HepG2 (cell line): Measurements from ENCODE around the gene ARFGEF3. TPM values are rescaled to one million over a fixed set of nuclear protein-coding genes. Genes with fewer than 3 reads are reported as not detected.
A peak's percentile ranks its signal among the peaks of the same experiment; 100 is the strongest.

Experiments used
- CBX2 ChIP-seq, 2 experiments: fragments of 200-600 bp in 1 of 2; sonication (generic); formaldehyde crosslinking in 1 of 2; IDR thresholded peaks; 2 replicates each; pipeline versions ENCODE4 v1.7.0 to v1.8.1; 2018 to 2022; ENCODE audit warnings: low read depth in 2 of 2, low read length in 1 of 2, mild to moderate bottlenecking in 1 of 2, missing genetic modification reagents in 1 of 2
- CHD2 ChIP-seq: IDR thresholded peaks from 2 replicates; pipeline ENCODE4 v1.6.1; 2011; ENCODE audit warnings: low read depth, low read length, improper control_type of control experiment
- EED ChIP-seq: sonication (generic); formaldehyde crosslinking; IDR thresholded peaks from 2 replicates; pipeline ENCODE4 v1.5.0; 2020; ENCODE audit warnings: mild to moderate bottlenecking, missing genetic modification reagents
- FOSL1 ChIP-seq: sonication (generic); formaldehyde crosslinking; IDR thresholded peaks from 2 replicates; pipeline ENCODE4 v1.9.0; 2021; ENCODE audit warnings: missing genetic modification reagents, borderline replicate concordance
- MAF1 ChIP-seq: sonication (generic); formaldehyde crosslinking; IDR thresholded peaks from 2 replicates; pipeline ENCODE4 v1.5.0; 2020; ENCODE audit warnings: missing genetic modification reagents, borderline replicate concordance
- MED1 ChIP-seq: sonication (generic); formaldehyde crosslinking; IDR thresholded peaks from 2 replicates; pipeline ENCODE4 v1.4.0; 2020; ENCODE audit warnings: missing genetic modification reagents
- NFIB ChIP-seq: sonication (generic); formaldehyde crosslinking; IDR thresholded peaks from 2 replicates; pipeline ENCODE4 v1.9.0; 2021; ENCODE audit warnings: missing genetic modification reagents, mild to moderate bottlenecking, borderline replicate concordance
- RFXAP ChIP-seq: sonication (generic); formaldehyde crosslinking; IDR thresholded peaks from 2 replicates; pipeline ENCODE4 v1.4.0; 2020; ENCODE audit warnings: missing genetic modification reagents, borderline replicate concordance
- XRCC5 ChIP-seq: fragments of 200-400 bp; formaldehyde crosslinking; optimal IDR thresholded peaks from 2 replicates; pipeline ENCODE3; 2017; ENCODE audit warnings: mild to moderate bottlenecking, low read length
- ZFP62 ChIP-seq: sonication (generic); formaldehyde crosslinking; IDR thresholded peaks from 2 replicates; pipeline ENCODE4 v1.4.0; 2020; ENCODE audit warnings: missing genetic modification reagents
- ZNF180 ChIP-seq: sonication (generic); formaldehyde crosslinking; IDR thresholded peaks from 2 replicates; pipeline ENCODE4 v1.4.0; 2020; ENCODE audit warnings: low read depth, missing genetic modification reagents, borderline replicate concordance
- ZNF710 ChIP-seq: sonication (generic); formaldehyde crosslinking; IDR thresholded peaks from 2 replicates; pipeline ENCODE4 v1.5.0; 2020; ENCODE audit warnings: mild to moderate bottlenecking, missing genetic modification reagents, borderline replicate concordance
- ZNF713 ChIP-seq: sonication (generic); formaldehyde crosslinking; IDR thresholded peaks from 2 replicates; pipeline ENCODE4 v1.4.0; 2020; ENCODE audit warnings: mild to moderate bottlenecking, missing genetic modification reagents
- ZSCAN30 ChIP-seq: sonication (generic); formaldehyde crosslinking; IDR thresholded peaks from 2 replicates; pipeline ENCODE4 v1.5.0; 2020; ENCODE audit warnings: mild to moderate bottlenecking, missing genetic modification reagents
- polyA plus RNA-seq, 8 experiments: library from polyadenylated mRNA; depleted of rRNA in 3 of 8; stranded (reverse) in 7 of 8; unstranded in 1 of 8; fragments of >200 nt; fragmentation: Illumina TruSeq in 4 of 8; extraction: Trizol in 4 of 8; gene quantifications; 2 replicates each; pipeline versions ENCODE4 v1.2.1 to v1.2.3, GENCODE V29; 2011 to 2016; ENCODE audit warnings: low read depth in 4 of 8, missing spikeins in 1 of 8, mixed read lengths in 1 of 8; ENCODE audit not compliant: insufficient read depth in 1 of 8
- total RNA-seq, 5 experiments: library from RNA; depleted of rRNA; stranded (reverse); fragments of >200 nt; fragmentation: Illumina TruSeq; extraction: Trizol; gene quantifications; 2 replicates each; pipeline ENCODE4 v1.2.3, GENCODE V29; 2016; ENCODE audit warnings: low read depth in 1 of 5
- TF ChIP-seq, protein P1 (sequence below): IDR thresholded peaks from 2 replicates; pipeline ENCODE4 v1.6.1; 2016; ENCODE audit warnings: missing compliant biosample characterization, missing genetic modification reagents, borderline replicate concordance
- TF ChIP-seq, protein P2 (sequence below): IDR thresholded peaks from 2 replicates; pipeline ENCODE4 v1.6.1; 2016; ENCODE audit warnings: mild to moderate bottlenecking, missing biosample characterization, missing genetic modification reagents
- TF ChIP-seq, protein P3 (sequence below): sonication (generic); formaldehyde crosslinking; IDR thresholded peaks from 2 replicates; pipeline ENCODE4 v1.4.0; 2020; ENCODE audit warnings: missing genetic modification reagents
- TF ChIP-seq, protein P4 (sequence below): sonication (generic); formaldehyde crosslinking; IDR thresholded peaks from 2 replicates; pipeline ENCODE4 v1.8.0; 2022; ENCODE audit warnings: missing genetic modification reagents, mild to moderate bottlenecking, borderline replicate concordance

ARFGEF3 gene
- total and polyA plus RNA-seq, 2 of the 13 experiments (the other 11 are each of a cell fraction or from before 2014, with no cell fraction given): 0.60 to 2.6 TPM

GRCh38 chr6:138115877-138116660, 45.7 kb upstream of the ARFGEF3 start (continued):
- TF ChIP-seq ZNF713 (no peak), ZFP62 (CRISPR knock-in tag) (no peak), MED1 (CRISPR knock-in tag) (0 out of 2 replicates have a peak, but pooled peaks have one; percentile 10), XRCC5 (no peak), CBX2 (IDR thresholded peaks at IDR 0.05; ENCODE audit: low read depth, low read length) (no peak), CBX2 (CRISPR knock-in tag; IDR thresholded peaks at IDR 0.05; ENCODE audit: low read depth) (0 out of 2 replicates have a peak, but pooled peaks have one; percentile 33), ZSCAN30 (CRISPR knock-in tag) (no peak), MAF1 (CRISPR knock-in tag) (no peak), NFIB (CRISPR knock-in tag) (no peak), ZNF180 (CRISPR knock-in tag) (no peak), EED (no peak), RFXAP (no peak), FOSL1 (CRISPR knock-in tag) (no peak), CHD2 (no peak), ZNF710 (CRISPR knock-in tag) (no peak)
- TF ChIP-seq, protein P1, sequence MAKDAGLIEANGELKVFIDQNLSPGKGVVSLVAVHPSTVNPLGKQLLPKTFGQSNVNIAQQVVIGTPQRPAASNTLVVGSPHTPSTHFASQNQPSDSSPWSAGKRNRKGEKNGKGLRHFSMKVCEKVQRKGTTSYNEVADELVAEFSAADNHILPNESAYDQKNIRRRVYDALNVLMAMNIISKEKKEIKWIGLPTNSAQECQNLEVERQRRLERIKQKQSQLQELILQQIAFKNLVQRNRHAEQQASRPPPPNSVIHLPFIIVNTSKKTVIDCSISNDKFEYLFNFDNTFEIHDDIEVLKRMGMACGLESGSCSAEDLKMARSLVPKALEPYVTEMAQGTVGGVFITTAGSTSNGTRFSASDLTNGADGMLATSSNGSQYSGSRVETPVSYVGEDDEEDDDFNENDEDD (CRISPR knock-in tag): no peak
- TF ChIP-seq, protein P2, sequence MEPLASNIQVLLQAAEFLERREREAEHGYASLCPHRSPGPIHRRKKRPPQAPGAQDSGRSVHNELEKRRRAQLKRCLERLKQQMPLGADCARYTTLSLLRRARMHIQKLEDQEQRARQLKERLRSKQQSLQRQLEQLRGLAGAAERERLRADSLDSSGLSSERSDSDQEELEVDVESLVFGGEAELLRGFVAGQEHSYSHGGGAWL (CRISPR knock-in tag): 0 out of 2 replicates have a peak, but pooled peaks have one; percentile 31
- TF ChIP-seq, protein P3, sequence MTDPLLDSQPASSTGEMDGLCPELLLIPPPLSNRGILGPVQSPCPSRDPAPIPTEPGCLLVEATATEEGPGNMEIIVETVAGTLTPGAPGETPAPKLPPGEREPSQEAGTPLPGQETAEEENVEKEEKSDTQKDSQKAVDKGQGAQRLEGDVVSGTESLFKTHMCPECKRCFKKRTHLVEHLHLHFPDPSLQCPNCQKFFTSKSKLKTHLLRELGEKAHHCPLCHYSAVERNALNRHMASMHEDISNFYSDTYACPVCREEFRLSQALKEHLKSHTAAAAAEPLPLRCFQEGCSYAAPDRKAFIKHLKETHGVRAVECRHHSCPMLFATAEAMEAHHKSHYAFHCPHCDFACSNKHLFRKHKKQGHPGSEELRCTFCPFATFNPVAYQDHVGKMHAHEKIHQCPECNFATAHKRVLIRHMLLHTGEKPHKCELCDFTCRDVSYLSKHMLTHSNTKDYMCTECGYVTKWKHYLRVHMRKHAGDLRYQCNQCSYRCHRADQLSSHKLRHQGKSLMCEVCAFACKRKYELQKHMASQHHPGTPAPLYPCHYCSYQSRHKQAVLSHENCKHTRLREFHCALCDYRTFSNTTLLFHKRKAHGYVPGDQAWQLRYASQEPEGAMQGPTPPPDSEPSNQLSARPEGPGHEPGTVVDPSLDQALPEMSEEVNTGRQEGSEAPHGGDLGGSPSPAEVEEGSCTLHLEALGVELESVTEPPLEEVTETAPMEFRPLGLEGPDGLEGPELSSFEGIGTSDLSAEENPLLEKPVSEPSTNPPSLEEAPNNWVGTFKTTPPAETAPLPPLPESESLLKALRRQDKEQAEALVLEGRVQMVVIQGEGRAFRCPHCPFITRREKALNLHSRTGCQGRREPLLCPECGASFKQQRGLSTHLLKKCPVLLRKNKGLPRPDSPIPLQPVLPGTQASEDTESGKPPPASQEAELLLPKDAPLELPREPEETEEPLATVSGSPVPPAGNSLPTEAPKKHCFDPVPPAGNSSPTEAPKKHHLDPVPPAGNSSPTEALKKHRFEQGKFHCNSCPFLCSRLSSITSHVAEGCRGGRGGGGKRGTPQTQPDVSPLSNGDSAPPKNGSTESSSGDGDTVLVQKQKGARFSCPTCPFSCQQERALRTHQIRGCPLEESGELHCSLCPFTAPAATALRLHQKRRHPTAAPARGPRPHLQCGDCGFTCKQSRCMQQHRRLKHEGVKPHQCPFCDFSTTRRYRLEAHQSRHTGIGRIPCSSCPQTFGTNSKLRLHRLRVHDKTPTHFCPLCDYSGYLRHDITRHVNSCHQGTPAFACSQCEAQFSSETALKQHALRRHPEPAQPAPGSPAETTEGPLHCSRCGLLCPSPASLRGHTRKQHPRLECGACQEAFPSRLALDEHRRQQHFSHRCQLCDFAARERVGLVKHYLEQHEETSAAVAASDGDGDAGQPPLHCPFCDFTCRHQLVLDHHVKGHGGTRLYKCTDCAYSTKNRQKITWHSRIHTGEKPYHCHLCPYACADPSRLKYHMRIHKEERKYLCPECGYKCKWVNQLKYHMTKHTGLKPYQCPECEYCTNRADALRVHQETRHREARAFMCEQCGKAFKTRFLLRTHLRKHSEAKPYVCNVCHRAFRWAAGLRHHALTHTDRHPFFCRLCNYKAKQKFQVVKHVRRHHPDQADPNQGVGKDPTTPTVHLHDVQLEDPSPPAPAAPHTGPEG (CRISPR knock-in tag): no peak
- TF ChIP-seq, protein P4, sequence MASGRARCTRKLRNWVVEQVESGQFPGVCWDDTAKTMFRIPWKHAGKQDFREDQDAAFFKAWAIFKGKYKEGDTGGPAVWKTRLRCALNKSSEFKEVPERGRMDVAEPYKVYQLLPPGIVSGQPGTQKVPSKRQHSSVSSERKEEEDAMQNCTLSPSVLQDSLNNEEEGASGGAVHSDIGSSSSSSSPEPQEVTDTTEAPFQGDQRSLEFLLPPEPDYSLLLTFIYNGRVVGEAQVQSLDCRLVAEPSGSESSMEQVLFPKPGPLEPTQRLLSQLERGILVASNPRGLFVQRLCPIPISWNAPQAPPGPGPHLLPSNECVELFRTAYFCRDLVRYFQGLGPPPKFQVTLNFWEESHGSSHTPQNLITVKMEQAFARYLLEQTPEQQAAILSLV (CRISPR knock-in tag): no peak
